GM18909 (cell line): ENCODE results near the gene KRTAP10-10.
"Not testable (repeated sequence)": the region's sequence is repeated elsewhere in the genome, so short reads cannot be mapped to it uniquely, and the experiment has no call there.

Source experiments
- ATAC-seq: cut with Tn5 transposase; IDR thresholded peaks from one replicate; pipeline ENCODE4 v1.9.1; 2021; ENCODE audit warnings: mild to moderate bottlenecking; ENCODE audit not compliant: unreplicated experiment, poor library complexity

KRTAP10-10 gene

GRCh38 chr21:44671911-44672310, 34.8 kb downstream of the KRTAP10-10 start:
- no peak for ATAC-seq

GRCh38 chr21:44677881-44678280, 40.7 kb downstream of the KRTAP10-10 start:
- no peak for ATAC-seq

GRCh38 chr21:44681152-44681551, 44.0 kb downstream of the KRTAP10-10 start:
- ATAC-seq: no peak

- ATAC-seq: no peak
These were observed 44.9 kb downstream of the KRTAP10-10 start, which contains the start of gene KRTAP12-1 for GRCh38 chr21:44681861-44682579. KRTAP12-1 (minus strand) TSS chr21:44682163; CDS start chr21:44682123, 40 bp downstream.

GRCh38 chr21:44682580-44683151, 45.5 kb downstream of the KRTAP10-10 start:
- no peak for ATAC-seq

- no peak for ATAC-seq
These were observed 46.9 kb downstream of the KRTAP10-10 start for GRCh38 chr21:44684077-44684476.

- ATAC-seq: no peak
These were observed 47.3 kb downstream of the KRTAP10-10 start for GRCh38 chr21:44684483-44684882.

GRCh38 chr21:44685050-44685449, 47.9 kb downstream of the KRTAP10-10 start:
- ATAC-seq: not testable (repeated sequence)

GRCh38 chr21:44686000-44686781, 49.0 kb downstream of the KRTAP10-10 start:
- ATAC-seq: no peak

- no peak for ATAC-seq
These were observed 49.8 kb downstream of the KRTAP10-10 start for GRCh38 chr21:44686843-44687561.

- no peak for ATAC-seq
These were observed 50.5 kb downstream of the KRTAP10-10 start for GRCh38 chr21:44687671-44688070.
